ENCODE measurements around the gene FEN1. TPM values are rescaled to one million over a fixed set of nuclear protein-coding genes. Genes with fewer than 3 reads are reported as not detected.

FEN1 gene
- polyA plus RNA-seq, 3 donors = 3.5 to 6.4 (median 4.3) TPM

- DNase-seq = no peak
- H3K4me3 ChIP-seq (replicated peaks in 1 of 3; ENCODE audit: low read depth in 2 of 3, low read length in 3 of 3) = no peak overlapping the region
- H3K36me3 ChIP-seq (replicated peaks in 1 of 2; ENCODE audit: control insufficient read depth in 1 of 2, insufficient read depth in 2 of 2, low read length in 2 of 2) = no peaks in the 10 kb centered on the region
- H3K79me2 ChIP-seq (ENCODE audit: insufficient read depth, low read length) = no peaks in the 10 kb centered on the region
- no peak overlapping the region for H3K27ac ChIP-seq (ENCODE audit: low read depth in 1 of 2, low read length in 2 of 2)
- H3K4me1 ChIP-seq (ENCODE audit: control insufficient read depth in 1 of 2, insufficient read depth in 2 of 2, low read length in 2 of 2) = peaks cover 24 to 30% of the 10 kb centered on the region in 2 donors
- H3K9me3 Mint-ChIP-seq = peaks cover 0 to 3% (median 0%) of the 10 kb centered on the region in 7 donors
- H3K27ac Mint-ChIP-seq = no peak overlapping the region
- H3K36me3 Mint-ChIP-seq = no peaks in the 10 kb centered on the region
- no peaks in the 10 kb centered on the region for H3K9me3 ChIP-seq (replicated peaks in 1 of 2; ENCODE audit: control insufficient read depth in 1 of 2, insufficient read depth in 1 of 2, low read length in 2 of 2)
- intact Hi-C loops (cut with micrococcal nuclease) = no loop called here
- no peaks in the 10 kb centered on the region for H4K20me1 ChIP-seq (ENCODE audit: insufficient read depth, low read length)
- H3K9ac ChIP-seq (ENCODE audit: insufficient read depth, low read length, poor library complexity, severe bottlenecking) = no peak overlapping the region
- H3K27me3 ChIP-seq (ENCODE audit: control insufficient read depth in 2 of 2, insufficient read depth in 2 of 2, low read length in 2 of 2) = peaks cover 0 to 7% of the 10 kb centered on the region in 2 donors
- no peak overlapping the region for H3K4me3 Mint-ChIP-seq
- H3K27me3 Mint-ChIP-seq (ENCODE audit: low read depth in 3 of 3) = peaks cover 12 to 21% (median 19%) of the 10 kb centered on the region in 3 donors
- no peak overlapping the region for H2AFZ ChIP-seq (ENCODE audit: insufficient read depth, low read depth, low read length, poor library complexity, severe bottlenecking)
- H3K4me2 ChIP-seq (replicated peaks; ENCODE audit: extremely low read depth, low read length, poor library complexity, severe bottlenecking) = no peak overlapping the region
- WGBS (ENCODE audit: insufficient coverage) = 82% methylated on average over 5 of the region's 10 CpGs
- H3K4me1 Mint-ChIP-seq = peaks cover 29% of the 10 kb centered on the region
- no peak for TF ChIP-seq CTCF (IDR thresholded peaks at IDR 0.05)
These were observed 19.4 kb upstream of the FEN1 start for GRCh38 chr11:61773356-61773755.

- Mint-ChIP-seq H3K4me1 (peaks cover 29% of the 10 kb centered on the region), H3K36me3 (no peaks in the 10 kb centered on the region), H3K4me3 (no peak overlapping the region), H3K27ac (no peak overlapping the region), H3K9me3 (peaks cover 0 to 3% (median 0%) of the 10 kb centered on the region in 7 donors), H3K27me3 (ENCODE audit: low read depth in 3 of 3) (peaks cover 14 to 26% (median 22%) of the 10 kb centered on the region in 3 donors)
- Histone ChIP-seq H3K36me3 (replicated peaks in 1 of 2; ENCODE audit: control insufficient read depth in 1 of 2, insufficient read depth in 2 of 2, low read length in 2 of 2) (no peaks in the 10 kb centered on the region), H3K4me2 (replicated peaks; ENCODE audit: extremely low read depth, low read length, poor library complexity, severe bottlenecking) (no peak overlapping the region), H4K20me1 (ENCODE audit: insufficient read depth, low read length) (no peaks in the 10 kb centered on the region), H3K27me3 (ENCODE audit: control insufficient read depth in 2 of 2, insufficient read depth in 2 of 2, low read length in 2 of 2) (peaks cover 0 to 8% of the 10 kb centered on the region in 2 donors), H3K4me1 (ENCODE audit: control insufficient read depth in 1 of 2, insufficient read depth in 2 of 2, low read length in 2 of 2) (peaks cover 24 to 30% of the 10 kb centered on the region in 2 donors), H3K79me2 (ENCODE audit: insufficient read depth, low read length) (no peaks in the 10 kb centered on the region), H3K9ac (ENCODE audit: insufficient read depth, low read length, poor library complexity, severe bottlenecking) (no peak overlapping the region), H3K4me3 (replicated peaks in 1 of 3; ENCODE audit: low read depth in 2 of 3, low read length in 3 of 3) (no peak overlapping the region), H3K27ac (ENCODE audit: low read depth in 1 of 2, low read length in 2 of 2) (no peak overlapping the region), H3K9me3 (replicated peaks in 1 of 2; ENCODE audit: control insufficient read depth in 1 of 2, insufficient read depth in 1 of 2, low read length in 2 of 2) (no peaks in the 10 kb centered on the region), H2AFZ (ENCODE audit: insufficient read depth, low read depth, low read length, poor library complexity, severe bottlenecking) (no peak overlapping the region)
- no peak for DNase-seq
- intact Hi-C loops (cut with micrococcal nuclease) = no loop called here
- 90% methylated on average over 16 of the region's 18 CpGs for WGBS (ENCODE audit: insufficient coverage)
- TF ChIP-seq CTCF (IDR thresholded peaks at IDR 0.05) = no peak
These were observed 18.9 kb upstream of the FEN1 start for GRCh38 chr11:61773809-61774208.

Data from CD14-positive monocyte (primary cell).